ENCODE results near the gene USP14.

Gene USP14

DNA sequence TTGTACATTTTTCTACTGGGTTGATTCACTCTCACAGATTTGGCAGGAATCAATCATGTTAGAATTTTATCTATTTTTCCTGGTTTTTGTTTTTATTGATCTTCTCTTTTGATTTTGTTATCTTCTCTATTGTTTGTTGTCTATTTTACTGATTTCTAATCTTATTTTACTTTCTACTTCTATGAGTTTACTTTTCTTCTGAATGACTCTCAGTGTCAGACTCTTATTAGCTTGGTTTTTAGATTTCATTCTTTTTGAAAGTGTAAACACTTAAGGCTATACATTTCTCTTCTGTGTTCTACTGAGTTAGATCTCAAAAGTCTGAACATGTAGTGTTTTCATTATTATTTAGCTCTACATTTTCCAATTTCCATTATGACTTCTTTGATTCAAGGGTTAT lies 62.4 kb downstream of the USP14 start:
- FAIRE-seq: no peak
- no peak for DNase-seq (ENCODE audit: insufficient read length, low spot score)

DNA sequence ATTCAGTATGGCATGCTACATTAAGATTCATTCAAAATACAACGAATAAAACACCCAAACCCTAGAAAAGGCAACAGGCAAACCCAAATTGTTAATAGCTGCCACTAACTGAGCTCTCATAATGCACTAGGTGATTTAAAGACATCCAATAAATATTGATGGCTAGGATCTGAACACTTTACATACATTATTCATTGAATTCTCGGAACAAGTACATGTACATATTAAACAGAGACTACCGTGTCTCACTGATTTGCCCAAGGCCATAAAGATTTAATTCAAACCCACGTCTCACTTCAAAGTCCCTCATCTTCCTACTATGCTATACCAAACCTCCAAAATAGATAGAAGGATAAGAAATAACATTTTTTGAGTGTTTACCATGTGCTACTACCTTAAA lies 67.4 kb downstream of the USP14 start:
- DNase-seq (ENCODE audit: insufficient read length, low spot score) (no peak), FAIRE-seq (no peak)

DNA sequence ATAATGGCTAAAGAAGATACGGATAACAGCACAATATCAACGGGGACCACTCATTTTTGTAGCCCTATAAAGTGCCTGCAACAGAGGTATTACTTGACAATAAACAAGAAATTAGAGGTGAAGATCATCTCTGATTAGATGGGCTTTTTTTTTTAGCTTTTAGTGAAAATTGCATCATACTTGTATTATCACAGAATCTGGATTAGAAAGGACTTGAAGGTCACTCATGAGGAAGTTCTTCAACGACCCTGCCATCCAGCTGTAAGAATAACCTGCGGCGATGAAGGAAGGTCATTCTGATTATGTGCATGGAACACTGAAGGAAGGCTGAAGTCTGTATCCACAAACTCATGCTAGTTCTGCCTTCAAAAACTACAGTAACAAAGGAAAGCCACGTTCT lies 69.0 kb downstream of the USP14 start:
- FAIRE-seq (no peak), DNase-seq (ENCODE audit: insufficient read length, low spot score) (no peak)

DNA sequence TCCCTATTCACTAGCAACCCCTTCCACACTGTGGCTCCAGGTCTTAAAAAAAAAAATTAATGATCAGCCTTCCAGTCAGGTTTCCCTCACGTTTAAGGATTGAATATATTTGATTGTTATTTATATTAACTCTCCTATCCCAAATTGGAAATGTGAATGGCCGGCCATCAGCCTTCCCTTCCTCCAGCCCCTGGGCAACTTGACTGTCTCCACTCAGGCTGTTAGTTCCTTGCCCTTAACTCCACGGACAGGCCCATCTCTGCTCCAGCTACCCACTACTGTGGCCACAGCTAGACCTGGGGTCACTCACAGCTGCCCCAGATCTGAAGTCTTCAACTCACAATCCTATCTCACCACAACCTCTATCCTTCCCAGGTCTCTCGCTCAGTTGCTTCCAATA lies 69.5 kb downstream of the USP14 start:
- no peak for FAIRE-seq
- DNase-seq (ENCODE audit: insufficient read length, low spot score): no peak

DNA sequence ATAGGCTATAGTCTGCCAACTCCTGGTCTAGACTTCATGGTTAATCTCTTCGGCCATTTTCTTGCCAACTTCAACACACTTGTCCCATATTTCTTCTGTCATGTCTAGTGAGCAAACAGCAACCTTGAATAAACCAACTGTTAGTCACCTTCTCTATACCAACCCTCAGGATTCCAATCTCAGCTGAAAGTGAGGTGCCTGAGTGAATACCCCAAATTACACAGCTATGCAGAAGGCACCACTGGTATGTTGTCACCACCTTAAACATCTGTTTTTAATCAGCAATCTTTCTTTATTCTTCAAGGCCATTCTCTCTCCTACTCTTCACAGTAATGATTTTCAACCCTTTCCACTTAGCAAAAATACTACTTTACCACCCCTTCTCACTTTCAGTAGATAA lies 70.2 kb downstream of the USP14 start:
- DNase-seq (ENCODE audit: insufficient read length, low spot score) (no peak), FAIRE-seq (no peak)

DNA sequence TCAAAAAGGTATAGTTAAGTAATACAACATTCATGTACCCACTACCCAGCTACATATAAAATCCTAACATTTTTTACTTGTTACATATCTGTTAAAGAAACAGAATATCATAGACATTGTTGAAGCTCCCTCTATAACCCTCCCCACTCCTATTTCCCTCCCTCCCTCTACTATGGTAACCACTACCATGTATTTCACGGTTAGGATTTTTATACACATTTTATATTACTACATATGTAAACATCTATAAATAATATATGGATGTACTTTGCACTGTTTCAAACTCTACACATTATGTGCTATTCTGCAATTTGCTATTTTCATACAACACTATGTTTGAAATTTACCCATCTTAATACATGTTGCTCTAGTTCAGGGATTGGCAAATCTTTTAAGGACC lies 73.2 kb downstream of the USP14 start:
- no peak for DNase-seq (ENCODE audit: insufficient read length, low spot score)
- no peak for FAIRE-seq

DNA sequence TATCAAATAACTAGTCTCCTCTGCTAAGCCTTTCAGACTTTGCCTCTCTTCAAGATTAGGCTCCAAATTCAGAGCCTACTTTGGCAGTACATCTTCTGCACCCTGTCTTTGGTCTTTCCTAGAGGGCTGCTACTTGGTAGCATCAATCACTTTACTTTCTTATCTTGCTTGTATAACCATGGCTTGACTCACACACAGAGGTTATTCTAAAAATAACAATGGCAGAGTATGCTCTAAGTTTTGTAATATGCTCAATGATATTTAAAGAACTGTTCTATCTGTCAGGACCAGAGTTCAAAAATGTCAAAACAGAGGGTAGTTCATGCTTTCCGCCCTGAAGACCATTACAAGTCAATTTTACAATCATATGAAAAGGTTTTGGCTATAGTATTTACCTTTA lies 81.8 kb downstream of the USP14 start:
- DNase-seq (ENCODE audit: insufficient read length, low spot score): no peak
- no peak for FAIRE-seq

DNA sequence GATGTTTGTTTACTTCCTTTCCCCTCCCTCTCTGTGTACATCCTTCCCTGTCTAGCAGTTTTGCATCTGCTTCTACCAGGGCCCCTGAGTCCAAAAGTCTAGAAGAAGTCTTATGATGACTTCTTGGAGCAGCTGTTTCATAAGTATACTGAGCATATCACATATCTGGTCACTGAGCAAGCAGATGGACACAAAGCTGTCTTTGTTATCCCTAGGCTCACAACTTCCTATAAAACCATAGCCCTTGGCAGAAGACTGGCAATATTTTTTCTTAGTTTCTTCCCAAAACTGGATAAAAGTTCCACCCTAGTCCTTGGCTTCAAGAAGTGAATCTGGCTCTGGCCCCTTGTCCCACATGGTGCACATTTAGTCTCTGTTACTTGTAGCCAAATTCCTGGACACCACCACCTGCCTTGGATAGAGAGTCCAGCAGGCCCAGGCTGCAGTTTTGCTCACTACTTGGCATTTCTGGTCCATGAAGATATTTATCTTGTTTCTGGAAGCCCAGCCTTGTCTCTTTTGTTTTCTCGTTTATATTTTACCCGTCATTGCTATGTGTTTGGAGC lies 87.0 kb downstream of the USP14 start:
- no peak for FAIRE-seq
- no peak for DNase-seq (ENCODE audit: insufficient read length, low spot score)

DNA sequence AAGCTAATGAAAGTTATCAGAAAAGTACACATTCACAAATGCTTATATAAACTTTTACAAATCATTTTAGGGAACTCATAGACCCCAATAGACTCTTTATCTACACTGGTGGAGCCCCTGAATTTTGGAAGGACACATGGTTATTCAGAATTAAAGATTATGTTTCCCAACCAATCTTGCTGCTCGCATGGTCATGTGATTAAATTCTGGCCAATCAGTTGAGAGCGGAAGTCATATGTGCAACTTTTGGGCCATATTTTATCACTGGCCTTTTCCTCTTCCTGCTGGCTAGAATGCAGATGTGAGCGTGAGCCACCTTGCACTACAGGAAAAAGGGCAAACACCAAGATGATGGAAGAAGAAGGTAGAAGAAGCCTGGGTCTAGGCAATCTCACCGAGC lies 89.7 kb downstream of the USP14 start:
- DNase-seq (ENCODE audit: insufficient read length, low spot score) (no peak), FAIRE-seq (no peak)

DNA sequence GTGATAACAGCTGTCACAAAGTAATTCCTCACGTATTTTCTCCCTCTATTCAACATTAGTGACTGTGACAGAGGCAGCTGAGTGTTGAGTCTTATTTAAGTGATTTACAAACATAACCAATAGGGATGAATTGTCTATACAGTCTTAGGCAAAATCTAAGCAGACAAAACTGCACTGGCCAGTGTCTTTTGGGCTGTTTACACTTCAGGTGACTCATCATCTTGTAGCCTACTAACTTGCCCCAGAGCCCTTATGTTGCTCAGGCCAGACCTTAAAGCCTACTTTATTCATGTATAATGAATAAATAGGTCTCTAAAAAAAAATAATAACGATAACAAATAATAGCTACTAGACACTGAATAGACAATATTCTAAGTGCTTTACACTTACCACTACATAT lies 92.3 kb downstream of the USP14 start:
- FAIRE-seq (no peak), DNase-seq (ENCODE audit: insufficient read length, low spot score) (no peak)

DNA sequence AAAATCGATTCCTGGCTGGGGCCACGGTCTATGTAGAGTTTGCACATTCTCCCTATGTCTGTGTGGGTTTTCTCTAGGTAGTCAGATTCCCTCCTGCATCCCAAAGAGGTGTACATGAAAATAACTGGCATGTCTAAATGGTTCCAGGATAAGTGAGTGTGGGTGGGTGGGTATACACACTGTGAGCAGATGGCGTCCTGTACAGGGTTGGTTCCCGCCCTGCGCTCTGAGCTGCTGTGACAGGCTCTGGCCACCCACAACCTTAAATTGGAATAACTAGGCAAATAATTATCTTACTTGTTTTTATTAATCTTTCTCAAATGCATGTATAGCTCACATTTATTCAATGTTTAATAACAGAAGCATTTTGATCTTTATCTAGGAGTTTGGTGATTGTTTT lies 93.2 kb downstream of the USP14 start:
- DNase-seq (ENCODE audit: insufficient read length, low spot score) (no peak), FAIRE-seq (no peak)

DNA sequence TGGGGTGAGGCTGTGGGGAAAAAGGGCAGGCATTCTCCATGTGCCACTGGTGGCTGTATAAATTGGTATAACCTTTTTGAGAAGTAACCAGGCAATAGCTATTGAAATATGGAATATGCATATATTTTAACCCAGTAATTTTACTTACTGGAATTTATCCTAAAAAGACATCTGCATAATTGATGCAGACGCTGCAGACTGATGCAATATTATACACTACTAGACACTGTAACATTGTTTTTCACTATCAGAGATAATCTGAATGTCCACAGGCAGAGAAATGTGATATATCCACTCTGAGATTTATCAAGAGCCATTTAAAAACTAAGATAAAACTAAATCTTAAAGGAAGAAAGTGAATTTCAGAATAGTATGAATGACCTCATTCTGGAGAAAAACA lies 94.8 kb downstream of the USP14 start:
- no peak for DNase-seq (ENCODE audit: insufficient read length, low spot score)
- FAIRE-seq: no peak

DNA sequence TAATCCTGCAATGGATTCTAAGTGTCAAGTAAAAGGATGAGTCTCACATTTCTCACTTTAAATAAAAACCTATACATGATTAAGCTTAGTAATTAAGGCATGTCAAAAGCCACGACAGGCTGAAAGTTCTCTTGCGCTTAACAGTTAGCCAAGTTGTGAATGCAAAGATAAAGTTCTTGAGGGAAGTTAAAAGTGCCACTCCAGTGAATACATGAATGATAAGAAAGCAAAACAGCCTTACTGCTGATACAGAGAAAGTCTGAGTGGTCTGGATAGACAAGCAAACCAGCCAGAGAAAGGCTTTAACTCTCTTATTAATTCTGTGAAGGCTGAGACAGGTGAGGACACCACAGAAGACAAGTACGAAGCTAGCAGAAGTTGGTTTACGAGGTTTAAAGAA lies 96.8 kb downstream of the USP14 start:
- DNase-seq (ENCODE audit: insufficient read length, low spot score) (no peak), FAIRE-seq (no peak)

DNA sequence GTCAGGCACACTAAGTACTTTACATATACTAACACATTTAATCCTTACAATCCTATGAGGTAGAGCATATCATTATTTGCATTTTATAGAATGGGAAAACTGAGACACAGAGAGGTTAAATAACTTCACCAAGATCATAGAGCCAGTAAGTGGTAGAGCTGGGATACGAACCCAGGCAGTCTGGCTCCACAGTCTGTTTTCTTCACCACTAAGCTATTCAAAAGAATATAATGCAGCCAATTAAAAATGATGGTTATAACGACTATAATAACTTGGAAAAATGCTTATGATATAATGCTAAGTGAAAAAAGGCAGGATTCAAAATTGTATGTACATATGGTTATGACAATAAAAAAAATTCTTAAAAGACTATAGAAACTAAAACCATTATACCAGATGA lies 102.2 kb downstream of the USP14 start:
- no peak for FAIRE-seq
- DNase-seq (ENCODE audit: insufficient read length, low spot score): no peak

DNA sequence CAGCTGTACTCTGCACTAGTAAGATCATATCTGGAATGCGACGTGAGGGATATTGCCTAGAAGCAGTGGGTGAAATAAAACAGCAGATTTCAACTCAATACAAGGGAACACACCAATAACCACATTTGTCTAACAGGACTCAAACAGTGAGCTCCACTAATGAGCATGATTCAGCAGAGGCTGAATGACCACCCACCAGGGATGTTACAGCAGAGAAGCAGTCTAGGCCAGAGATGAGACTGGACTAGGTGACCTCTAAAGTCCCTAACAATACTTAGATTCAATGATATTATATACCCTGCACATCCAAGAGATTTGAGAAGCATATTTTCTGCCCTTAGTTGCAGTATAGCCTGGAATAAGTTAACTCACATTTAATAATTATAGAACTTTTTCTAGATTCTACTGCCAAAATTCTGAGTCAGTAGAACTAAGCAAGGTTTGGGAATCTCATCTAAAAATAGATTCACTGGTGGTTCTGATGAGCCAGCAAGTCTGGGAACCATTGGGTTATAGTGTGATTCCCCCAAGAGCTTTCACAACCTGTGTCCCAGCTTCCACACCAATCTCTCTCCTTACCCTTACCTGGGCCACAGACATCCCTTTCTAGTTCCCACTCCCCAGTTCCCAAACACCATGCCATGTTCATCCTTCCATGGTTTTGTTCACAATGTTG lies 103.2 kb downstream of the USP14 start:
- DNase-seq (ENCODE audit: insufficient read length, low spot score) (no peak), FAIRE-seq (no peak)

All from HTR-8/SVneo (cell line).